ENCODE measurements around the gene FBXO33.

Gene FBXO33

GRCh38 chr14:39434401-39434800, 2.2 kb upstream of the FBXO33 start:
- Histone ChIP-seq H3K9me3 (ENCODE audit: insufficient read depth, low read depth, low read length) (no peaks in the 10 kb centered on the region), H3K4me3 (ENCODE audit: low read length, poor library complexity, severe bottlenecking) (no peak overlapping the region), H3K9ac (ENCODE audit: low read depth, low read length, poor library complexity, severe bottlenecking) (no peak overlapping the region), H4K20me1 (ENCODE audit: insufficient read depth, low read length, poor library complexity, severe bottlenecking) (peaks cover 23% of the 10 kb centered on the region), H3K9me2 (replicated peaks; ENCODE audit: low read depth, low read length) (no peaks in the 10 kb centered on the region), H3F3A (ENCODE audit: low read depth) (no peaks in the 10 kb centered on the region; the same call in 1 of the 2 replicates), H3K27me3 (ENCODE audit: insufficient read depth, low read length, poor library complexity, severe bottlenecking) (no peaks in the 10 kb centered on the region), H2AFZ (ENCODE audit: low read length) (no peak overlapping the region), H3K4me1 (ENCODE audit: insufficient read depth, low read length, poor library complexity, severe bottlenecking) (peaks cover 18% of the 10 kb centered on the region), H3K79me2 (ENCODE audit: insufficient read depth, low read length) (peaks cover 22% of the 10 kb centered on the region), H3K4me2 (ENCODE audit: low read depth, low read length, poor library complexity, severe bottlenecking) (no peak overlapping the region), H3K36me3 (ENCODE audit: insufficient read depth, low read length) (no peaks in the 10 kb centered on the region)
- TF ChIP-seq, protein P1, sequence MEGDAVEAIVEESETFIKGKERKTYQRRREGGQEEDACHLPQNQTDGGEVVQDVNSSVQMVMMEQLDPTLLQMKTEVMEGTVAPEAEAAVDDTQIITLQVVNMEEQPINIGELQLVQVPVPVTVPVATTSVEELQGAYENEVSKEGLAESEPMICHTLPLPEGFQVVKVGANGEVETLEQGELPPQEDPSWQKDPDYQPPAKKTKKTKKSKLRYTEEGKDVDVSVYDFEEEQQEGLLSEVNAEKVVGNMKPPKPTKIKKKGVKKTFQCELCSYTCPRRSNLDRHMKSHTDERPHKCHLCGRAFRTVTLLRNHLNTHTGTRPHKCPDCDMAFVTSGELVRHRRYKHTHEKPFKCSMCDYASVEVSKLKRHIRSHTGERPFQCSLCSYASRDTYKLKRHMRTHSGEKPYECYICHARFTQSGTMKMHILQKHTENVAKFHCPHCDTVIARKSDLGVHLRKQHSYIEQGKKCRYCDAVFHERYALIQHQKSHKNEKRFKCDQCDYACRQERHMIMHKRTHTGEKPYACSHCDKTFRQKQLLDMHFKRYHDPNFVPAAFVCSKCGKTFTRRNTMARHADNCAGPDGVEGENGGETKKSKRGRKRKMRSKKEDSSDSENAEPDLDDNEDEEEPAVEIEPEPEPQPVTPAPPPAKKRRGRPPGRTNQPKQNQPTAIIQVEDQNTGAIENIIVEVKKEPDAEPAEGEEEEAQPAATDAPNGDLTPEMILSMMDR (conservative IDR thresholded peaks at IDR 0.05; ENCODE audit: low read length): no peak
- TF ChIP-seq EZH2phosphoT487 (IDR thresholded peaks at IDR 0.05; ENCODE audit: borderline replicate concordance): no peak

GRCh38 chr14:39433452-39433813, 1.2 kb upstream of the FBXO33 start:
- no peaks in the 10 kb centered on the region; the same call in 1 of the 2 replicates for H3F3A ChIP-seq (ENCODE audit: low read depth)
- H2AFZ ChIP-seq (ENCODE audit: low read length): peak overlapping the region; percentile 97; the same call in 1 of the 2 replicates
- no peaks in the 10 kb centered on the region for H3K36me3 ChIP-seq (ENCODE audit: insufficient read depth, low read length)
- peaks cover 32% of the 10 kb centered on the region for H4K20me1 ChIP-seq (ENCODE audit: insufficient read depth, low read length, poor library complexity, severe bottlenecking)
- no peaks in the 10 kb centered on the region for H3K9me2 ChIP-seq (replicated peaks; ENCODE audit: low read depth, low read length)
- H3K27me3 ChIP-seq (ENCODE audit: insufficient read depth, low read length, poor library complexity, severe bottlenecking): no peaks in the 10 kb centered on the region
- peaks cover 31% of the 10 kb centered on the region for H3K79me2 ChIP-seq (ENCODE audit: insufficient read depth, low read length)
- peak overlapping the region; percentile 65 for H3K9ac ChIP-seq (ENCODE audit: low read depth, low read length, poor library complexity, severe bottlenecking)
- H3K4me1 ChIP-seq (ENCODE audit: insufficient read depth, low read length, poor library complexity, severe bottlenecking): peaks cover 27% of the 10 kb centered on the region
- no peaks in the 10 kb centered on the region for H3K9me3 ChIP-seq (ENCODE audit: insufficient read depth, low read depth, low read length)
- H3K4me3 ChIP-seq (ENCODE audit: low read length, poor library complexity, severe bottlenecking): peak overlapping the region; percentile 85
- no peak for TF ChIP-seq EZH2phosphoT487 (IDR thresholded peaks at IDR 0.05; ENCODE audit: borderline replicate concordance)
- TF ChIP-seq, protein P1 (conservative IDR thresholded peaks at IDR 0.05; ENCODE audit: low read length): no peak
- H3K4me2 ChIP-seq (ENCODE audit: low read depth, low read length, poor library complexity, severe bottlenecking): peak overlapping the region; percentile 78

DNA sequence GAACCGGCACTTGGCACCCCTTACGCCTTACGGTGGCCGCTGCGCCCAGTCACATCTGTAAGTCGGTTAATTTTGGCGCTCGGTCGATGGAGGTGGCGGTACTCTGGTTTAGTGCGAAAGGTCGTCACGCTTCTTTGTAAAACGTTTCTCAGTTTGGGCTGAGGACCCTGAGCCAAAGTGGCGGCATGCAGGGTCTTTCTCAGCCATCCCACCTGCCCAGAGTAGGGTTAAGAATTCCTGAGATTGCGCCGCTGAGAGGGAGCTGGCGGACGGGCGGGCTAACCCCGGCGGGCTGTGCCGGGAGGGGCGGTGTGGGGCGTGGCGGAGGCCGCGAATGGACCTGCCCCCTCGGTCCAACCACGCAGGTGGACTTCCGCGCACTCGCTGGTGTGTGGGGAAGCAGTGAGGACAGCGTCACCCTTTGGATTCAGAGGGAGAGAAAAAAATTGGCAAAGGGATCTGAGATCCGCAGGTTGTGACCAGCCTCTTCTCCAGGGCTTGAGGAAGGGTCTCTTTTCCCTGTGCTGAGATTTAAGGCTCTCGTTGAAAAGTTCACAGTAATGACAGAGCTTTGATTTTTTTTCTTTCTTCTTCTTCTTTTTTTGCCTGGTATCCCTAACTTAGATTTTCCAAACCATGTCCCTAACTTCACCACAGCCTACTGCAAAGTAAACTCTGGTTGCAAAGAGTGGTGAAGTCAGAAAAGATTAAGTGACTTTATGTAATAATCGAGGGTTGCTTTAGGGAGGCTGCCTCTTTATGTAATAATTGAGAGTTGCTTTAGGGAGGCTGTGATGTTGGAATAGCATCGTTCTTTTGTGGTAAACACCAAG, 602 bp upstream of the FBXO33 start:
- H3K4me2 ChIP-seq (ENCODE audit: low read depth, low read length, poor library complexity, severe bottlenecking): peak overlapping the region; percentile 78
- H3K79me2 ChIP-seq (ENCODE audit: insufficient read depth, low read length): peaks cover 37% of the 10 kb centered on the region
- peaks cover 33% of the 10 kb centered on the region for H4K20me1 ChIP-seq (ENCODE audit: insufficient read depth, low read length, poor library complexity, severe bottlenecking)
- peak overlapping the region; percentile 85 for H3K4me3 ChIP-seq (ENCODE audit: low read length, poor library complexity, severe bottlenecking)
- H2AFZ ChIP-seq (ENCODE audit: low read length): peak overlapping the region; percentile 97
- H3K9ac ChIP-seq (ENCODE audit: low read depth, low read length, poor library complexity, severe bottlenecking): peak overlapping the region; percentile 65
- H3K36me3 ChIP-seq (ENCODE audit: insufficient read depth, low read length): no peaks in the 10 kb centered on the region
- no peaks in the 10 kb centered on the region for H3K9me2 ChIP-seq (replicated peaks; ENCODE audit: low read depth, low read length)
- no peaks in the 10 kb centered on the region for H3K9me3 ChIP-seq (ENCODE audit: insufficient read depth, low read depth, low read length)
- TF ChIP-seq EZH2phosphoT487 (IDR thresholded peaks at IDR 0.05; ENCODE audit: borderline replicate concordance): no peak
- TF ChIP-seq, protein P1 (conservative IDR thresholded peaks at IDR 0.05; ENCODE audit: low read length): 0 out of 2 replicates have a peak, but pooled peaks have one; percentile 24
- no peaks in the 10 kb centered on the region for H3K27me3 ChIP-seq (ENCODE audit: insufficient read depth, low read length, poor library complexity, severe bottlenecking)
- H3F3A ChIP-seq (ENCODE audit: low read depth): no peaks in the 10 kb centered on the region; the same call in 1 of the 2 replicates
- H3K4me1 ChIP-seq (ENCODE audit: insufficient read depth, low read length, poor library complexity, severe bottlenecking): peaks cover 31% of the 10 kb centered on the region

Data from Loucy (cell line).